NCI-H2171 treated with DMSO at 0.1 percent for 48 hours (cell line): Measurements from ENCODE around the gene ABR.

Source experiments
- DNase-seq: peaks from one replicate; lab custom pipeline; 2025; lab: John Stamatoyannopoulos, UW

Gene ABR

DNA sequence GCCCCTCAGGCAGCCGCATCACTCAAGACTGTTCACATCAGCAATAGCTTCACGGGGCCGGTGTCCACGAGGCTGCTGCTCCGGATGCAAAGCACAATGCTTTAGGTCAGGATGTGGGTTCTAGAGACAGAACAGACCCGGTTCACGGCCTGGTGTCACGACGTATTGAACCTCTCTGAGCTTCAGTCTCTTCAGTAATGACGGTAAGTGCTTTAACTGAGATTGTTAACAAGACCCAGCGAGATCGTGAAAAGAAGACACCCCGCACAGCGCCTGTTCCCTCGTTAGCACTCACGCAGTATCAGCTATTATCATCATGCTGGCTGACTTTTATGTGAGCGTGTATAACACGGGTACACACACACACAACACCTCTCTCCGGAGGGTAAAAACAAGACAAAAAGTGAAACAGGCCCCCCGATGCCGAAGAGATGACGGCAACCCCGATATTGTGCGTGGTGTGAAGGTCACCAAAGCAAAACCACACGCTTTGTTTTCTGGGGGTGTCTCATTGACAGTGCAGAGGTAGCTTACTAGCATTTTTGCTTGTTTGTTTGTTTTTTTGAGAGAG is 21.4 kb upstream of the ABR start:
- DNase-seq, result no peak

DNA sequence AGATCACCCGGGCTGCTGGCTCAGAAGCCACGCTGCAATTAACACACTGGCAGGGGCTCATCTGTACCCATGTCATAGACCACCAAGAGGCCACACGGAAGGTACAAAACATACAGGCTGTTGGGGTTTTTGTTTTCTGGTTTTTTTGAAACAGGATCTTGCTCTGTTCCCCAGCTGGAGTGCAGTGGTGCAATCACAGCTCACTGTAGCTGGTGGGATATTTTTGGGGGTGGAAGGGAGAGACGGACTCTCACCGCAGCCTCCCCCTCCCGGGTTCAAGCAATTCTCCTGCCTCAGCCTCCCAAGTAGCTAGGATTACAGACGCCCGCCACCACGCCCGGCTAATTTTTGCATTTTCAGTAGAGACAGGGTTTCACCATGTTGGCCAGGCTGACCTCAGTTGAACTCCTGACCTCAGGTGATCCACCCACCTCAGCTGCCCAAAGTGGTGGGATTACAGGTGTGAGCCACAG is 19.5 kb upstream of the ABR start:
- peak; percentile 23 for DNase-seq

DNA sequence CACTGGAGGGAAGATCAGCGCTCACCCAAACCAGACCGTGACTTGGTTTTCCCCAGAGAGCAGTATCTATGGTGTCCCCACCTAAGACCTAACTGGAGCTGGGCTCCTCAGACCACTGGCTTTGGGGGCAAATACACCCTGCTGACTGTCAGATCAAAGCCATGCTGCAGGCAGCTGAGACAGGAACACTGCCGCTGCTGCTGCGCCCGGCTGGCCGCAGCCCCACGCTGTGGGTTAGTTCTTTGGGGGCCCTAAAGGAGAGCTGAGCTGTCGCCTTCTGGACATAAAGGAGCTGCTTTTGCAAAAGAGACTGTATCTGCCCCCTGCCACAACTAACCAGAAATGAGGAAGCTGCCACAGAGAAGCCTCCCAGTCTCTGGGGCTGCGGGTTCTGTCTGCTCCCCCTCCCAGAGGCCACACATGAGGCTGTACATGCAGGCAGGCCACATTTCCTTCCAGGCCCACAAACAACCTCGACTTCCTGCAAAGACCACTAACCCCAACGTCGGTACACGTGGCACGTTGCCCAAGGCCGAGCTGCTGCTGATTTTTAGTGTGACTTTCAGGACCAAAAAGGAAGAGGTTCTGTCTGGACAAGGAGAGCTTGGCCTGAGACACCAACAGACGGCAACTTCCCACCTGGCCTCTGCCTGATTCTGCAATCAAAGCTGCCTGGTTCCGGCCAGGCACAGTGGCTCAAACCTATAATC is 18.2 kb upstream of the ABR start:
- no peak for DNase-seq

DNA sequence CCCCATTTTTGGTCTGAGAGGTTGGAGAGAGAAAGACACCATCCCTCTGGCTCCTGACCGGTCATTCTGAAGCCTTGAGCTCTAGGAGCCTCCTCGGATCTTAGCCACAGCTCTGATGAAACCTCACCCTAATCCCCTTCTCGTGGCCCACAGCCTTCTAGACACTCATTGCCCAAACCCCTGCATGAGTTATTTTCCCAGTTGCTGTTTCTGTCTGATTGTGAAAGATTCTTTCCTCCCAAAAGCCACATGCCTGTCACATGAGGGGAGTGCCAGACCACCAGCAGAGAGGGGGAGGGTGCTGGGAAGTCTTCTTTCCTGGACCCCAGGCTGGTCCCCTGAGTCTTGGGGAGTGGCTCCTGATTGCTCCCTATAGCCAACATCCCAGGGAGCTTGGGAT is 17.6 kb upstream of the ABR start:
- no peak for DNase-seq

DNA sequence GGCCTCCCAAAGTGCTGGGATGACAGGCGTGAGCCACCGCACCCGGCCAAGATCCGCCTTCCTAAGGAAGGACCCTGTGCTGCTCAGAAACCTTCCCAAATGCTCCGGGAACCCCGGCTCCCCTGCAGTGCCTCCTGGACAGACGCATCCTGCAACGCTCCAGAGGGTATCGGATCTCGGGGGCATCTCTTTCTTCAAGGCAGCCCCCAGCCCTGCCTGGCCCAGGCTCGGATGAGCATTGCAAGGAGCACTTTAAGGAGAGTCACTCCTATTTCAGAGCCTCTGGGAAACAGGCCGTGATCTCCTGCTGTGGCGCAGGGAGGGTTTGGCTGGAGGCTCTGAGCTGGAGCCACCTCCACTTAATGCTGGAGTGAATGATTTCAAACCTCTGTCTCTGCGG is 17.2 kb upstream of the ABR start:
- no peak for DNase-seq

DNA sequence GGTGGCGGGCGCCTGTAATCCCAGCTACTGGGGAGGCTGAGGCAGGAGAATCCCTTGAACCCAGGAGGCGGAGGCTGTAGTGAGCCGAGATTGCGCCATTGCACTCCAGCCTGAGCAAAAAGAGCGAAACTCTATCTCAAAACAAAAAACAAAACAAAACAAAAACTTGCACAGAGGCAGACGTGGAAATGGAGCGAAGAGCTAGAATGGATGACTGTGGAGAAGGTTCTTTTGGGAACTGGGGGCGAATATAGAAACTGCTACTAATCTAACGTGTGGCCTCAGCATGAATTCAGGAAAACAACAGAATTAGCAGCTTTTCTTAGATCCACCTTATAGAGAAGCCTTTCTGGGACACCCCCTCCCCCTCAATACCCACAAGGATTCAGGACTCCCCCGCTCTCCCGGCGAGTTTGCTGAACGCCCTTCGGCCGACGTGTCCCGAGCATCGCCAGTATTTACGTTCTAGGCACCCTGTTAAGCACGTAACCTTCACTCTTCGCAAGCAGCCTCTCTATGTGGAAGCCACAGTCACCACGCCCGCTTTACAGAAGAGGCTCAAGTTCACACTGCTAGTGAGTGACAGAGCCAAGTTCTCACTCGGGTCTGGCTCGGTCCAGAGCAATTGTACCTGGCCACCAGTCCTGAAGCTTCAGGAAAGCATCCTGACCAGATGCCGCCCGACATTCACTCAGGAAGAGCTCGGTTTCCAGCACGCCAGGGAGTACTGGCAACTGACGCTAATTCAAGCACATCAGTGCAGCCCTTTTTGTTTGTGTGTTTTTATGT is 13.3 kb upstream of the ABR start:
- no peak for DNase-seq

DNA sequence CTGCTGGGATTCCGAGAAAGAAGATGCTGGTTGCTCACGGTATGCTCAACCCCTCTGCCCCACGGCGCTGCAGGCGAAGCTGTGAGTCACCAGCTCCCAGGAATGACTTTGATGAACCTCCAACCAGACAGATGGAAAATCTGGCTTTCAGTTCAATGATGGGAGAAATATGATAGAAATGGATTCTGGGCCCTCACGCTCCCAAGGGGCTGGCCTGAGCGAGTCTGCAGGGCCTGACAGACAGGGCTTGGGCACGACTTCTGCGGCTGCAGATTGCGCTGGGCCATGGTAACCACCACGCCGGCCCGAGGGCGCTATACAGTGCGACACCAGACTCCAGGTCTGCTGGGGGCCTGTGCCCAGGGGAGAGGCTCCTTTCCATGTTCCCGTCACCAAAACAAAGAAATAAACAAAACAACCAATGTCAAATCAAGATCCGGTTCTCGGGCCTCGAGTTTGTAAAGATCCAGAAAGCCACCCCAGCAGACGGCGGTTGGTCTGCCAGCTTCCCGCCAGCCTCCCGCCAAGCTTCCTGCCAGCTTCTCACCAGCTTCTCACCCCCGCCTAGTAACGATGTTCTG is 11.1 kb upstream of the ABR start:
- peak; percentile 44 for DNase-seq

DNA sequence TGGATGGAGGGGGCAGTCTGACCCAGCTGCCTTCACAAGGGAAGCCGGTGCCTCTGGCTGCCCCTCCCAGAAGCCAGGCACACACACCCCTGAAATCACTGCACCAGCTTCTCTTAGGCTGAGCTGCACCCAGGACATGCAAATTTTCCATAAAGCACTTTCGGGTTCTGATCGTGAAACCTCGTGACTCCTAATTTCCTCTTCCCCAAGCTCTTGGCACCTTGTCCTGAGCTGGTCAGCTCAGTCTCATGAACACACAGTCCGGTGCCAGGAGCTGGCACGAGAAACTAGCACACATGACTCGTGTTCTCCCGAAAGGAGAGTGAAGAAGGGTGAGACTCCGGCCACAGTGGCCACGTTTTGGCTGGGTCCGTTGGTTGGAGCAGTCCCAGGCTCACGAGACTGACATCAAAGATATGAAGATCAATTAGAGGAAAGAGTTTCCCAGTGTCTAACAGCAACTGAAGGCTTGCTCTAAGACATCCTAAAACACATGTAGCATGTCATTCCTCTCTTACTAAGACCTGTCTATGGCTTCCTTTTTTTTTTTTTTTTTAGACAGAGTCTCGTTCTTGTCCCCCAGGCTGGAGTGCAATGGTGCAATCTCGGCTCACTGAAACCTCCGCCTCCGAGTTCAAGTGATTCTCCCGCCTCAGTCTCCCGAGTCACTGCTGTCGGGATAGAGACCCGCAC is 9.2 kb upstream of the ABR start:
- no peak for DNase-seq

DNA sequence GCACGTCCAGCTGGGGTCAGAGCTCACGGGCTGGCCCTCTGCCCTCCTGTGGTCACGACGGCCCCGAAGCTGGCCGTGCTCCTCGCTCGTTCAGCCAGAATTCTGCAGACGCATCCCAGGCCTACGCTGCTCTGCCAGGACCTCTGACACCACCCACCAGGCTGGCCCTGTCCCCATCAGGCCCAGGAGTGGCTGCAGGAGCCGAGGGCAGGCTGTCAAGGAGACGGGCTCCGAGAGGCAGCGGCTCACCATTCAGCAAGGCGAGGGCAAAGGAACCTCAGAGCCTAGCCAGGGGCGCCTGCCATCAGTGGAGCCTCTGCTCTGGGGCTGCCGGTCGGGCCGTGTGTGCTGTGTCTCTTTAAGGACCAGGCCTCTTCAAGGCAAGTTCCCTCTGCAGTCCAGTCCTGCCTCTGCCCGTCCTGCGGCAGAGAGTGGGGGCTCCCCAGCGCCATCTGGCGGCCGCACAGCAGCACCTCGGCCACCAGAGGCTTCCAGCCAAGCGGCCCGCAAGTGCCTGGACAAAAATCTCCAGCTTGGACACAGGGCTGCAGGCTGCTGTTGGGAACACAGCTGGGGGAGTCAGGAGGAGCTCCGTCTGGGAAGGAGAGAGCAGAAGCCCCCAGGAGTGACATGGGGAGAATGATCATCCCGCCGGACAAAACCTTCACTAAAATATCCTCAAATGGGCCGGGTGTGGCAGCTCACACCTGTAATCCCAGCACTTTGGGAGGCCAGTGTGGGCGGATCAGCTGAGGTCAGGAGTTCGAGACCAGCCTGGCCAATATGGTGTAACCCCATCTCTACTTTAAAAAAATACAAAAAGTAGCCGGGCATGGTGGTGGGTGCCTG is 7.4 kb upstream of the ABR start:
- peak; percentile 66 for DNase-seq

DNA sequence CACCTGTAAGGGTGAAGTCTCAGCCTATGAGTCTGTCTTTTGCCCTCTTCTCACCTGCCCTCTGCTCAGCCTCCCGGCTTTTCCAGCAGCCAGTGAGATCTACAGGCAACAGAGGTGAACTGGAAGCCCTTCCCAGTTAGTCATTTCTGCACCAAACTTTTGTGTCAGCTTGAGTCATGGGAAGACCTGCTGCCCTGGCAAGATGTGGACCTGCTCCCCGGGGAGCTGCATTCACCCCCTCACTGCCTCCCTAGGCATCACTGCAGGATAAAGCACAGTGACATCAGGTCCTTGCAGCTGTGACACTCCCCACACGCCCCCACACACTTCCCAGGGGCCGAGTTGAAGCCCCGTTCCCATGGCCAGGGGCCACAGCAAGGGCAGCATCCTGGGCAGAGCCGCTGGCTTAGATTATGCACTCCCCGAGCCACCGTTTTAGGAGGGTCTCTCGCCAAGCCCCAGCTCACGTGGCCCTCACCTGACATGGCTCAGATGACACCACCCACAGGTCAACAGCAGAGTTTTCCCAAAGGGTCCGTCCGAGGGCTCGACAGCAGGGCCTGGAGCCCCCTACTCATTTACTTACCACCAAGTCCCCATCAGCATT is 6.5 kb upstream of the ABR start:
- no peak for DNase-seq

DNA sequence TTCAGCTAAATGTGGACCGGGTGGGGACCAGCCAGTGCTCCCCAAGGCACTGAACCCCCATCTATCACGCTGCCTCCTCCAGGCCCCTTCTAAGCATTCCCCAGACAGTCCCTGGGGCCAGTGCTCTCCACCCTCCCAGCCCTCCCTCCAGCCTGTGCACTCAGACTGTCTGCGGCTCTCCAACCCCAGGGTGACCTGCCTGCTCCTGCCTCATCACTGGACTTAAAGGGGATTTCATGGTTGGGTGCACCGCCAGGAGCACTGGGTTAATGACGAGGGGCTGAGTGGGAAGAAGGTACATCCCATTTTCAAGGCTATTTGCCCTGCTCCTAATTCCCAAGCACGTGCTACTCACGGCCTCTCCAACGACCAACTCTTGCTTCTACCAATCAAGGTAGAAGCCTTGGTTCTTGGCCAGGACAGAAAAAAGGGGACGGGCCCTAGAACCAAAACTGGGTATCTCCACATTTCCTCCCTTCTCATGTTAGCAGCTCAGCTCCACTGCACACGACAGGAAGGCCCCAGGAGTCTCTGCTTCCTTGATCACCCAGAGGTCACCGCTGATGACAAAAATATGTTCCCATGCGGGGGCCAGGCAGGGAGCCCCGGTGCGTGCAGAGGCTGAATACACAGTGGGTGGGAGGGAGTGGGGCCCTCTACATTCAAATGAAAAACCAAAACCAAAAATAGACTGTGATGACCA is 3.5 kb upstream of the ABR start:
- DNase-seq, result no peak

DNA sequence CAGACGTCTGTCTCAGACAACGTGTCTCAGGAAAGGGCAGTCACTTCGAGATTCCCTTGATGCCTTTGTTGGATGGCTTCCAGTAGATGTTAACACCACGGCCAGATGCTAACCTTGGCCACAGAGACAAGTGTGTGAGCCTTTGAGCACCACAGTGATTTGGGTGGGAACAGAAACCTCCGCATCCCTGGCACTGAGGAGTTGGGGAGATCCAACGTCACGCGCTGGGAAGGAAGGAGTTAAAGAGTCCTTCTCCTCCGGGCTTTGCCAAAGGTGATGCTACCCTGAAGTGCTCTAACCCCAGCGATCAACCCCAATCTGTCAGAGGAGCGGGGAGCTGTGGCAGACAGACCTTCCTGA is 3.0 kb upstream of the ABR start:
- DNase-seq, result peak; percentile 11

DNA sequence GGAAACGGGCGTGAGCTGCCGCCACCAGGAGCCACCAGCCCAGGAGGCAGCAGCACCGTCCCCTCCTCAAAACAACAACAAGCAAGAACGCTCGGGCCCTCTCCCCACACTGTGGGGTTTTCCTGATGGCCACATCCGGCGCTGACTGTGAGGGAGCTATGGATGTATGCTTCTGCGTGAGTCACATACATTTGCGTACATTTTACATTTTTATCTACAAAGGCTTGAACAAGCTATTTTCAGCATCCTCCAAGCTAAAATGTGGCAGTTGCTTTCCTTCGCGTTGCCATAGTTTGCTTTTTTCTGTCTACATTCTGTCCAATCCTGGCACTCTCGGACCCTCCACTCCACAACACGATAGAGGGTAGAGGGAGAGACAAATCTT is 2.0 kb upstream of the ABR start:
- no peak for DNase-seq

DNA sequence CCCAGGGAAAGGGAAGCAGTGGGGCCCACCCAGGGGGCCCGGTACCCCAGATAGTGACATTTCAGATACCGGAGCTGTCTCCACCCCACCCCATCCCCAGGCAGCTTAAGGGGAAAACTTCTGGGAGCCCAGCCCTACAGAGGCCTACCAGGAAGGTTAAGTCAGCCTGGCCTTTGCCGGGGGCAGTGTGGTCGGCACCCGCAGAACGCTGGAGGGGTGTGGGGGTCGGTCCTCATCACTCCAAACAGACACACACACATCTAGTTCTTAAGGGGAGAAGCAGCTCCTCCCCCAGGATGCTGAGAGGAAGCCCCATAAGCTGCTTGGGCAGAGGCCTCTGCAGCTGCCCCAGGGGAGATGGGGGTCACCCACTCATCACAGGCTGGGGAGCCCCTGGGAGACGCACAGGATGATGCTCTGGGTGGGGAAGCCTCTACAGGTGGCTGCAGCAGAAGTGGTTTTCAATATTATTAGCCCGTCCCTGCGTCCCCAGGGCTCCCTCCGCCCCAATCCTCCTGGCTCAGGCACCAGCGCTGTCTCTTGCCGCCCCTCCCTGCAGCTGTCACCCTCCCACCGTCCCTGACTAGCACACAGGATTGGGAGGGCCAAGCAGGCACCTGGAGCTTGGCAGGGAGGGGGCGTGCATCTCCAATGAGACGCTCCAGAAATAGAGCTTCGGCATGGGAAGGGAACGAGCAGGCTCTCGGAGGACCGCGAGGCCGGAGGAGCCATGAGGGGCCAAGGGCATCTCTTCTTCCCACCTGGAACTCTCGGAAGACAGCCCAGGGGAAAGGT is 1.4 kb upstream of the ABR start:
- DNase-seq, result peak; percentile 87

DNA sequence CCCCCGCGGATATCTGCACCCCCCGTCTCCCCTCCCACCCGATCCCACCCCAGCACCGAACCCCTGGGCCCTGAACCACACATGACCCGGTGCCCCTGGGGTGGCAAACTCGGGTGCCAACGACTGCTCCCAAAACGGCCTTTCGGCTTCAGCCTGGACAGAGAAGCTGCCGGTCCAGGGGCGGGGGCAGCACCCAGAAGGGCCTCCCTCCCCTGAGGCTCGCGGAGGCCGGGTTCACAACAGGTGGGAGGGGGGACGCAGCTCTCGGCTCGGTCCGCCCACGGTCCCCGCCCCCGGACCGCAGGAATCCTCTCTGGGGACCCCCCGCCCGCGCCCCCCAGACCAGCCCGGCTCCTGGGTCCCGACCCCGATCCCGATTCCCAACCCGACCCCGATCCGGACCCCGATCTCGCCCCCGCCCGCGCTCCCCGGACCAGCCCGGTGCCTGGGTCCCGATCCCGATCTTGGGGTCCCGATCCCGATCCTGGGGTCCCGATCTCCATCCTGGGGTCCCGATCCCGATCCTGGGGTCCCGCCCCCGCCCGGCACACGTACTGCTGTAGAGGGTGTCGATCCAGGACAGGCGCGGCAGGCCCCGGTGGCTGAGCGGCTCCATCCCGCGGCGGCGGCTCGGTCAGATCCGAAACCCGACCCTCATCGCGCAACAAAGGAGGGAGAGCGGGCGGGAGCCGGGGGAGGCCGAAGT is 516 bp downstream of the ABR start:
- peak; percentile 12 for DNase-seq

DNA sequence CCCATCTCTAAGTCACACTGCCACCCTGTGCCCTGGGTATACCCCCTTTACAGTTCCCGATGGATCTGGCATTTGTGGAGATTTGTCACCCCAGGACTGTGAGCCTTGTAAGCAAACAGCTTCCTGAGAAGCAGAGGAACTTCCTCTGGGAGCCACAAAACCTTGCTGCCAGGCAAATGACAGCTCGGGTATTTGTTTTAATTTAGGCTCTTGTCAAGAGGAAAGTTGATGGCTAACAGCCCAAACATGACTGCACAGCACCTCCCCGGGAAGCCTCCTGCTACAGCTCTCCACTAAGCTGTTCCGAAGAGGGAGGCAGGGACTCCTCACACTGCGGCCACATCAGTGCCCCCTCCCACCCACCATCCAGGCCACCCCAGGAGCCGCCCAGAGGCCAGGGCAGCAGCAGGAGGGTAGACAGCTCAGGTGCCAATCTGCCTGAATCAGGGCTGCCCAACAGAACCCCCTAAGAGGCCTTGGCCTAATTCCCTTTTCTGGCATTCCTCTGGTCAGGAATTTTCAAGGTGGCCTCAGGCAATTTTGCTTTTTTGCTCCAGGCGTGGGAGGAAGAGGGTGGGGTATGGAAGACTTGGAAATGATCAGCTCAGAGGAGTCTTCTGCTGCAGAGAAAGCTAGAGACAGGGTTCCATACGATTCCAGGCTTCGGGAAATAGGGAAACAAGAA is 2.6 kb downstream of the ABR start:
- peak; percentile 35 for DNase-seq

DNA sequence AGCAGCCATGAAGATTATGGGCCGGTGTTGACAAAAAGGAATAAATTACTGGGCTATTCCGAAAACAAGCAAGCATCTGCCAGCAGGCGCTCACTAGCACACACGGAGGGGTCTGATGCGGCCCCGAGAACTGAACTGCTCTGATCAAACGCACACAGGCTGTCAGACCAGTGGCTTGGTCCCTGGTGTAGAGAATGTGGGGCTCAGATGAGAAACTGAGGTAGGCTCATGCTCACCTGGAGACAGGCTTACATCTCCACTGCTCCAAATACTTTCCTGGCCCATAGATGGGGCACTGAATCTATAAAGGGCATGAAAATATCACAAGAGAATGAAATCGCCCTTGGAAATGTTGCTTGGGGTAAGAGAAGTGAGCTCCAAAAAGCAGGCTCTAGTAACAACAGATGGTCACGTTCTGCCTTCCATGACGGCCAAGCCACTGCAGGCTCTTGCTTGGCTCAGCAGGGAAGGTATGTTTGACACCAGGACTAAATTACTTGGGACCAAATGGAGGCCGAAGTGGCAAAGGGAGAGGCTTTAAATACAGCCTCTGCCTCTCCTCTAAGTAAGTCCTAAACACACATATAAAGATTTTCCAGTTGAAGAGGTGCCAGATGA is 5.4 kb downstream of the ABR start:
- DNase-seq, result peak; percentile 58
